Measurements from ENCODE around the gene CCDC27.

DNA sequence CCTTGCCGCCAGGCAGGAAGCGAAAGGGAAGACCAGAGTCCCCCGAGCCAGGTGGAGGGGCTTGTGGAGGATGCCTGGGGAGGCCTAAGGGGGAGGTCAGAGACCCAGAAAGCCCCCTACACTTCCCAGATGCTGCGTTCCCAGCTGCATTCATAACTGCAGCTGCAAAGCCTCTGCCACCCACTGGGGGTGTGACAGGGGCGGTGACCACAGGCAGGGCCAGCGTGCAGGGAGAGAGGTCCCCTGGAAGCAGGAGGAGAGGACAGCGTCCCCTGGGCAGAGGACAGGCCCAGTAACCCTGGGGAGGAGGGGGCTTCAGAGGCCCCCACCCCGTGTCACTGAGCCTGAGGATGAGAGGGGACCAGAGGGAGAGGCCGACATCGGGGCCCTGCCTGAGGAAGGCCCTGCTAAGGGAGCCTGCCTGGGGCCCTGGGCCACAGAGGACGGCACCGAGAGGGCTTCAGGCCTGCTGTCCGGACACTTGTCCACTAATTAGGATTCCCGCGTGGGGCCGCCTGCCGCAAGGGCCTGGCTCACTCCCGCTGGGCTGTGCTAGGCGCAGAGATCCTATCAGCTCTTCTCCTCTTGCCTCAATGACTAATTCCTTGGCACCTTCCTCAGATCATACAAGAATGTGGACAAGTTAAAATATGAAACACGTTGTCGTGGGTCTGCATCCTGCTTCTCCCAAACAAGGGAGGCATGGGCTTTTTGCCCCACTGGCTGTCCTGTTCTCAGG, 49.1 kb upstream of the CCDC27 start:
- no peak for TF ChIP-seq CTCF (IDR thresholded peaks at IDR 0.05)
- no peak for TF ChIP-seq POLR2A (IDR thresholded peaks at IDR 0.05)

Data from Peyer's patch (tissue), 4 donors.